OCI-LY3 (cell line): ENCODE measurements around the gene ZNF416.
A peak's percentile ranks its signal among the peaks of the same experiment; 100 is the strongest.

Experiments
- H2AFZ ChIP-seq: fragments of 200-600, 300-600 bp; shearing (Covaris generic); 2 replicates; pipeline ENCODE4 v1.6.0; 2014; ENCODE audit warnings: antibody characterized with exemption, low read depth, low read length
- H3K27ac ChIP-seq: fragments of 200-600, 300-600 bp; sonication (generic); 2 replicates; pipeline ENCODE4 v1.5.1; 2014; ENCODE audit warnings: mild to moderate bottlenecking, low read length, moderate library complexity, mixed read lengths
- H3K27me3 ChIP-seq: fragments of 200-600, 300-600 bp; sonication (generic); 2 replicates; pipeline ENCODE4 v1.6.1; 2014; ENCODE audit warnings: low read depth, low read length, mixed read lengths
- H3K36me3 ChIP-seq: fragments of 200-600, 300-600 bp; sonication (generic); replicated peaks from 2 replicates; pipeline ENCODE3; 2014; ENCODE audit warnings: low read depth, low read length, mixed read lengths
- H3K4me1 ChIP-seq: fragments of 300-600, 200-600 bp; sonication (generic); 2 replicates; pipeline ENCODE4 v1.6.1; 2014; ENCODE audit warnings: low read length, mixed read lengths
- H3K4me2 ChIP-seq: fragments of 200-600, 300-600 bp; sonication (generic); 2 replicates; pipeline ENCODE4 v1.6.1; 2014; ENCODE audit warnings: low read length, mixed read lengths
- H3K4me3 ChIP-seq: fragments of 300-600, 200-600 bp; sonication (generic); 2 replicates; pipeline ENCODE4 v1.5.1; 2014; ENCODE audit warnings: antibody characterized with exemption, mild to moderate bottlenecking, low read length, moderate library complexity
- H3K79me2 ChIP-seq: fragments of 300-600, 200-600 bp; shearing (Covaris generic); 2 replicates; pipeline ENCODE4 v1.6.1; 2014; ENCODE audit warnings: mild to moderate bottlenecking, low read length, mixed read lengths
- H3K9ac ChIP-seq: fragments of 300-600, 200-600 bp; shearing (Covaris generic); 2 replicates; pipeline ENCODE4 v1.6.0; 2014; ENCODE audit warnings: mild to moderate bottlenecking, low read length, moderate library complexity
- H3K9me3 ChIP-seq: fragments of 200-600, 300-600 bp; shearing (Covaris generic); 2 replicates; pipeline ENCODE4 v1.6.1; 2014; ENCODE audit warnings: low read length, mixed read lengths; ENCODE audit not compliant: insufficient read depth
- H4K20me1 ChIP-seq: fragments of 200-600, 300-600 bp; sonication (generic); 2 replicates; pipeline ENCODE4 v1.6.1; 2016; ENCODE audit warnings: low read length, mixed read lengths; ENCODE audit not compliant: insufficient read depth
- CTCF ChIP-seq: fragments of 200-600, 300-600 bp; sonication (generic); IDR thresholded peaks from 2 replicates; pipeline ENCODE4 v1.5.1; 2014; ENCODE audit warnings: antibody characterized with exemption, low read length, low read depth
- EZH2phosphoT487 ChIP-seq: fragments of 200-600 bp; shearing (Covaris generic); IDR thresholded peaks from 2 replicates; pipeline ENCODE4 v1.6.1; 2018; ENCODE audit warnings: antibody characterized with exemption, mixed run types, low read depth

Gene ZNF416

GRCh38 chr19:57563547-57563946, 15.2 kb downstream of the ZNF416 start:
- Histone ChIP-seq H3K4me1 (peaks cover 4% of the 10 kb centered on the region), H3K9me3 (peaks cover 75% of the 10 kb centered on the region), H4K20me1 (no peaks in the 10 kb centered on the region), H3K27me3 (no peaks in the 10 kb centered on the region), H3K4me2 (no peak overlapping the region), H3K27ac (no peak overlapping the region), H3K36me3 (peaks cover 14% of the 10 kb centered on the region), H3K9ac (no peak overlapping the region), H3K79me2 (peaks cover 11% of the 10 kb centered on the region), H3K4me3 (no peak overlapping the region), H2AFZ (no peak overlapping the region)
- no peak for TF ChIP-seq EZH2phosphoT487

GRCh38 chr19:57560049-57560491, 18.6 kb downstream of the ZNF416 start:
- peaks cover 21% of the 10 kb centered on the region for H3K79me2 ChIP-seq
- H4K20me1 ChIP-seq = no peaks in the 10 kb centered on the region
- H2AFZ ChIP-seq = peak overlapping the region; percentile 93
- peaks cover 49% of the 10 kb centered on the region for H3K9me3 ChIP-seq
- peak overlapping the region; percentile 90 for H3K4me3 ChIP-seq
- no peak overlapping the region for H3K27ac ChIP-seq
- peaks cover 6% of the 10 kb centered on the region for H3K4me1 ChIP-seq
- H3K27me3 ChIP-seq = no peaks in the 10 kb centered on the region
- H3K9ac ChIP-seq = no peak overlapping the region
- peaks cover 29% of the 10 kb centered on the region for H3K36me3 ChIP-seq
- H3K4me2 ChIP-seq = peak overlapping the region; percentile 86
- TF ChIP-seq EZH2phosphoT487 (no peak), CTCF (no peak)

- Histone ChIP-seq H3K36me3 (peaks cover 35% of the 10 kb centered on the region), H3K9me3 (peaks cover 43% of the 10 kb centered on the region), H3K4me2 (peak within 1 kb of the TSS; percentile 86), H3K9ac (peak within 1 kb of the TSS; percentile 74), H2AFZ (peak within 1 kb of the TSS; percentile 93), H3K79me2 (peaks cover 21% of the 10 kb centered on the region), H3K27ac (no peak within 1 kb of the TSS), H3K4me3 (peak within 1 kb of the TSS; percentile 90), H4K20me1 (no peaks in the 10 kb centered on the region), H3K27me3 (no peaks in the 10 kb centered on the region), H3K4me1 (peaks cover 6% of the 10 kb centered on the region)
- TF ChIP-seq CTCF = no peak
- TF ChIP-seq EZH2phosphoT487 = no peak
Measured at GRCh38 chr19:57559404-57560025, 19.2 kb downstream of the ZNF416 start, which contains the start of gene ZNF550. Gene ZNF550, minus strand, starts transcription at chr19:57559863. Its CDS starts 181 bp downstream, at chr19:57559682.

- Histone ChIP-seq H3K4me1 (peaks cover 6% of the 10 kb centered on the region), H3K9ac (peak overlapping the region; percentile 74), H2AFZ (peak overlapping the region; percentile 93; the same call in 1 of the 2 replicates), H3K27ac (no peak overlapping the region), H3K9me3 (peaks cover 40% of the 10 kb centered on the region), H3K4me3 (peak overlapping the region; percentile 90), H3K4me2 (peak overlapping the region; percentile 86), H3K79me2 (peaks cover 21% of the 10 kb centered on the region), H4K20me1 (no peaks in the 10 kb centered on the region), H3K36me3 (peaks cover 40% of the 10 kb centered on the region), H3K27me3 (no peaks in the 10 kb centered on the region)
- TF ChIP-seq EZH2phosphoT487 = no peak
- TF ChIP-seq CTCF = no peak
Measured at GRCh38 chr19:57559008-57559403, 19.7 kb downstream of the ZNF416 start.
